Brain microvascular endothelial cell (primary cell): ENCODE measurements around the gene YPEL2.

Source experiments
- DNase-seq: peaks from one replicate; pipeline ENCODE4 v3.0.0-alpha.2; 2020
- H3K27ac ChIP-seq: fragments of 250-450 bp; sonication (Bioruptor Pico); 2 replicates; pipeline ENCODE4 v1.5.1; 2020; ENCODE audit warnings: mild to moderate bottlenecking, moderate library complexity
- H3K27me3 ChIP-seq: fragments of 250-450 bp; sonication (Bioruptor Pico); replicated peaks from 2 replicates; pipeline ENCODE4 v1.5.1; 2020; ENCODE audit warnings: mild to moderate bottlenecking
- H3K36me3 ChIP-seq: fragments of 250-450 bp; sonication (Bioruptor Pico); replicated peaks from 2 replicates; pipeline ENCODE4 v1.5.1; 2020; ENCODE audit warnings: mild to moderate bottlenecking
- H3K4me3 ChIP-seq: 2 replicates; pipeline ENCODE4 v1.5.1; 2011; ENCODE audit warnings: low read depth, mild to moderate bottlenecking, control low read depth, low read length, moderate library complexity
- in situ Hi-C: cut with HindIII; loops from 2 replicates; pipeline ENCODE4 v1.10.0; 2017; ENCODE audit warnings: low sequenced_read_pairs, low pct_ligation_motif_present
- TF ChIP-seq, protein P1 (sequence below): IDR thresholded peaks from 2 replicates; pipeline ENCODE4 v1.5.1; 2011; ENCODE audit warnings: low read depth, mild to moderate bottlenecking, moderate library complexity, low read length, control low read depth, inconsistent platforms; ENCODE audit errors: missing control alignments

YPEL2 gene

DNA sequence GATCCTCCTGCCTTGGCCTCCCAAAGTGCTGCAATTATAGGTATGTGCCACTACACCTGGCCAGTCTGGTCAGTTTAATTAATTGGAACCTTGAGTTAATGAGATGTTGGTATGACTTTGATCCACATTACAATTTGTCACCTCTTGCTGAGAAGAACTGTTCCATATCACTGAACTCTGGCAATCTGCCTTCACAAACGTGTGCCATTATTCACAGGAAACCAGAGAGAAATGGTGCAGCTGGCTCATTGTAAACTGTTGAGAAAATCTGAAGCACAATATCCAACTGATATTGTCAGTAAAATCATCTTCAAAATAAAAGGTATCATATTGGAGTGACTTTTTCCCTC, 39.3 kb upstream of the YPEL2 start:
- H3K27ac ChIP-seq, result no peak overlapping the region

DNA sequence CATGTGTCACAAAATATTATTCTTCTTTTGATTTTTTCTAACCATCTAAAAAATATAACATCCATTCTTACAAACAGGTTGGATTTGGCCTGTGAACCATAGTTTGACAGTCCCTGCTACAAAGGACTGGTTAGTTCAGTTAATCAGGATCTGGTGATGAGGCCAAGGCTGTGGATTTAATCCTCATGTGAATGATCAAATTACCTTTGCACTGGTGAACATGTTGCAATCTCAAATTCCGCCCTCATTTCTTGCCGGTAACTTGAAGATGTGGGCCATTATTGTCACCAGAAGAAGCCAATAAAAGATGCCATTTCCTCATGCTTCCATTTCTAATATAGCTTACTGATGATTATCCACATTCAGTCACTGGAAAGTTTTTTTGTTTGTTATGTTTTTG, 35.3 kb upstream of the YPEL2 start:
- no peak for DNase-seq
- in situ Hi-C loops, result no loop called here
- TF ChIP-seq, protein P1, sequence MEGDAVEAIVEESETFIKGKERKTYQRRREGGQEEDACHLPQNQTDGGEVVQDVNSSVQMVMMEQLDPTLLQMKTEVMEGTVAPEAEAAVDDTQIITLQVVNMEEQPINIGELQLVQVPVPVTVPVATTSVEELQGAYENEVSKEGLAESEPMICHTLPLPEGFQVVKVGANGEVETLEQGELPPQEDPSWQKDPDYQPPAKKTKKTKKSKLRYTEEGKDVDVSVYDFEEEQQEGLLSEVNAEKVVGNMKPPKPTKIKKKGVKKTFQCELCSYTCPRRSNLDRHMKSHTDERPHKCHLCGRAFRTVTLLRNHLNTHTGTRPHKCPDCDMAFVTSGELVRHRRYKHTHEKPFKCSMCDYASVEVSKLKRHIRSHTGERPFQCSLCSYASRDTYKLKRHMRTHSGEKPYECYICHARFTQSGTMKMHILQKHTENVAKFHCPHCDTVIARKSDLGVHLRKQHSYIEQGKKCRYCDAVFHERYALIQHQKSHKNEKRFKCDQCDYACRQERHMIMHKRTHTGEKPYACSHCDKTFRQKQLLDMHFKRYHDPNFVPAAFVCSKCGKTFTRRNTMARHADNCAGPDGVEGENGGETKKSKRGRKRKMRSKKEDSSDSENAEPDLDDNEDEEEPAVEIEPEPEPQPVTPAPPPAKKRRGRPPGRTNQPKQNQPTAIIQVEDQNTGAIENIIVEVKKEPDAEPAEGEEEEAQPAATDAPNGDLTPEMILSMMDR, result no peak
- H3K27ac ChIP-seq, result no peak overlapping the region
- no peaks in the 10 kb centered on the region for H3K36me3 ChIP-seq
- H3K27me3 ChIP-seq, result no peaks in the 10 kb centered on the region
- no peak overlapping the region for H3K4me3 ChIP-seq

More for the DNA sequence above, 39.3 kb upstream of the YPEL2 start:
- Histone ChIP-seq H3K27me3 (no peaks in the 10 kb centered on the region), H3K4me3 (no peak overlapping the region), H3K36me3 (no peaks in the 10 kb centered on the region)
- DNase-seq, result no peak
- TF ChIP-seq, protein P1, result no peak
- in situ Hi-C loops, result no loop called here

DNA sequence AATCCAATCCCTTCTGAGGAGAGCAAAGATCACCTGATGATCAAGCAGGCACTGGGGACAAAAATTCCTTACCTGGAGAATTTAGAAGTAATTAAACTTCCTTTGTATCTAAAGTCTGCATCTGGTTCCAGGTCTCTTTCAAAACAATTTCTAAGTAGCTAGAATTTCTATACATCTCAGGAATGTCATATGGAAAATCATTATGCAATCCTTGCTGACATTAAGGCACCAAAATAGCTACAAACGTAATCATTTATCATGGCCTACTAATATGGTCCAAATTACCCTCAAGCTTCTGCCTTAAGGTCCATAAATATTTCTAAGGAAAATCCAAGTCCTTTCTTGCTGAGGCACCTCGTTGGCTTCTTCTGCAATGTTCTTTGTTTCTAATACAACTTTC, 32.9 kb upstream of the YPEL2 start:
- in situ Hi-C loops, result no loop called here
- no peak overlapping the region for H3K27ac ChIP-seq
- no peaks in the 10 kb centered on the region for H3K36me3 ChIP-seq
- H3K4me3 ChIP-seq, result no peak overlapping the region
- no peak for DNase-seq
- TF ChIP-seq, protein P1, result no peak
- H3K27me3 ChIP-seq, result no peaks in the 10 kb centered on the region

DNA sequence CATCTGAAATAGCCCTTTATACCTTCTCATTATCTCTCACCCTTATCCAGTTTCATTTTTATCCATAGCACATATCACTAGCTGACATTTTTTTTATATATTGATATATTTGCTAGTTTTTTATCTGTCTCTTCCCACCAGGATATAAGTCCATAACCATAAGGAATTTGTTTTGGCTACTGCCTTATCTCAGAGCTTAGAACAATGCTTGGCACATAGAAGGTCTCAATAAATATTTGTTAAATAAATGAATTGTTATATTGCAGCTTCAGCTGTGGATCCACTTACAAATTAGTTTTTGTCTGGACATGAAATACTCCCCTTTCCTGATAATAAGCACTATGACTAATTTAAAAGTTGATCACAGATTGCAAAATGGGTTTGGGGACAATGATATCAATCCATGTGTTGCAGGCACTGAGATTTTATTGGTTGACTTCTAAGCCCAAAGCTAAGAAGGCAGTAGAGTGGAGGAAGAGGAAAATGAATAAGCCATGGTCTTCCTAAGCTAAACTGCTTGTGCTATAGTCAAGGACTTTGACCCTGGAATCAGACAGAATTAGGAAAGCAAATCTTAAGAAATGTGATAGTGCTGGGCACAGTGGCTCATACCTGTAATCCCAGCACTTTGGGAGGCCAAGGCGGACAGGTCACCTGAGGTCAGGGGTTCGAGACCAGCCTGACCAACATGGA, 31.9 kb upstream of the YPEL2 start:
- TF ChIP-seq, protein P1, result no peak
- DNase-seq, result no peak
- in situ Hi-C loops, result no loop called here

DNA sequence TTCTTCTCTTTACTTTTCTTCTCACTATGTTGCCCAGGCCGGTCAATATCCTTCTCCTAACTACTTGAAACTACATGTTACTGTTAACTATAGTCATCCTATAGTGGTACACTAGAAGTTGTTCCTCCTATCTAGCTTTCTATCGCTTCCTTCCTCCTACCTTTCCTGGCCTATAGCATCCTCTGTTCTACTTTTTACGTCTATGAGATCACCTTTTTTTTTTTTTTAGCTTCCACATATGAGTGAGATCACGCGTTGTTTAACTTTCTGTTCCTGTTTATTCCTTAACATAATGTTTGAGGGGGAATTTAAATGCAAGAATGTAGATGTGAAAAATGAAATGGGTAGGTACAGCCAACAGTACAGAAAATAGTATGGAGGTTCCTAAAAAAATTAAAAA, 30.5 kb upstream of the YPEL2 start:
- no peaks in the 10 kb centered on the region for H3K36me3 ChIP-seq
- DNase-seq, result no peak
- no peak overlapping the region for H3K4me3 ChIP-seq
- no peak overlapping the region for H3K27ac ChIP-seq
- in situ Hi-C loops, result no loop called here
- TF ChIP-seq, protein P1, result no peak
- H3K27me3 ChIP-seq, result no peaks in the 10 kb centered on the region

More for the DNA sequence above, 31.9 kb upstream of the YPEL2 start:
- Histone ChIP-seq H3K27ac (no peak overlapping the region), H3K4me3 (no peak overlapping the region), H3K36me3 (no peaks in the 10 kb centered on the region), H3K27me3 (no peaks in the 10 kb centered on the region)

DNA sequence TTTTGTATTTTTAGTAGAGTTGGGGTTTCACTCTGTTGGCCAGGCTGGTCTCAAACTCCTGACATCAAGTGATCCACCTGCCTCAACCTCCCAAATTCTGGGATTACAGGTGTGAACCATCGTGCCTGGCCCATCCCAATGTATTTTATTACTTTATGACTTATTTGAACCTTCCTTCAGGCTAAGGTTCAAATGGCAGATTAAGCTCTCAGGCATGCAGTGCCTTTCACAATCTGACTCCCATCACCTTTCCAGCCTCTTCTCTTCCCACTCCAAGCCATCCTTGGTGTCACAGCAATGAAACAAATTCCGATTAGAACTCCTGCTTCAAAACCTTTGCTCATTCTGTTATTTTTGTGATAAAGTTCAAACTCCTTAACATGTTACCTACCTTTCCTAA, 26.6 kb upstream of the YPEL2 start:
- TF ChIP-seq, protein P1, result no peak
- in situ Hi-C loops, result no loop called here
- Histone ChIP-seq H3K27me3 (no peaks in the 10 kb centered on the region), H3K27ac (no peak overlapping the region), H3K4me3 (no peak overlapping the region), H3K36me3 (no peaks in the 10 kb centered on the region)
- DNase-seq, result no peak
